GM18520 (cell line): ENCODE data around the gene NTSR2.

Source experiments
- ATAC-seq: cut with Tn5 transposase; IDR thresholded peaks from one replicate; pipeline ENCODE4 v1.9.1; 2021; ENCODE audit not compliant: unreplicated experiment

The NTSR2 gene

DNA sequence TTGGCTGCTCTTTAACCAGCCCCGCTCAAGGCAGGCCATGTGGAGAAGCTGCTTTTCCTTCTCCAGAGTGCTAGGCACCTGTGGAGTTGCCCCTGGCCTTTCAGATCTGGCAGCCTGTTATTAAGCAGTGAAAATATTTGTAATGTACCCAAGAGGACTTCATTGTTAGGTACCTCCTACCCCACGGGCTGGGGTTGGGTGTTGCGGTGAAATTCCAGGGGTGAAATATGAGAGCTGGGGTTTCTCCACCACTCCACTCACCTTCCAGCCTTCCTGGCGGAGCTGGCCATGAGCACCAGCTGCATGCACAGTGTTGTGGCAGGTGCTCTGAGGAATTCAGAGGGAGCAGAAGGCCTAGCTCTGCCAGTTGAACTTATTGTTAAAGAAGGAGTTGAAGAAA is 39.1 kb downstream of the NTSR2 start:
- no peak for ATAC-seq

GRCh38 chr2:11629851-11630250 is 40.1 kb downstream of the NTSR2 start:
- no peak for ATAC-seq

GRCh38 chr2:11629215-11629614 is 40.8 kb downstream of the NTSR2 start:
- ATAC-seq, result no peak

GRCh38 chr2:11628675-11629074 is 41.3 kb downstream of the NTSR2 start:
- no peak for ATAC-seq

DNA sequence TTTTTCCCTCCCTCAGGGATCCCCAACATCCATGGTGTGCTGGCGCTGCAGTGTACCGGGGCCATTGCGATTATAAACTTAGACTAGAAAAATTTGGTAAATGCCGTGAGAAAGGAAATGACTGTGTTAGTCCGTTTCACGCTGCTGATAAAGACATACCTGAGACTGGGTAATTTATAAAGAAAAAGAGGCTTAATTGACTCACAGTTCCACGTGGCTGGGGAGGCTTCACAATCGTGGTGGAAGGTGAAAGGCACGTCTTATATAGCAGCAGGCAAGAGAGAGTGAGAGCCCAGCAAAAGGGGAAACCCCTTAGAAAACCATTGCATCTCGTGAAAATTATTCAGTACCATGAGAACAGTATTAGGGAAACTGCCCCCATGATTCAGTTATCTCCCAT is 44.3 kb downstream of the NTSR2 start:
- no peak for ATAC-seq

GRCh38 chr2:11624893-11625292 is 45.1 kb downstream of the NTSR2 start:
- ATAC-seq, result no peak

DNA sequence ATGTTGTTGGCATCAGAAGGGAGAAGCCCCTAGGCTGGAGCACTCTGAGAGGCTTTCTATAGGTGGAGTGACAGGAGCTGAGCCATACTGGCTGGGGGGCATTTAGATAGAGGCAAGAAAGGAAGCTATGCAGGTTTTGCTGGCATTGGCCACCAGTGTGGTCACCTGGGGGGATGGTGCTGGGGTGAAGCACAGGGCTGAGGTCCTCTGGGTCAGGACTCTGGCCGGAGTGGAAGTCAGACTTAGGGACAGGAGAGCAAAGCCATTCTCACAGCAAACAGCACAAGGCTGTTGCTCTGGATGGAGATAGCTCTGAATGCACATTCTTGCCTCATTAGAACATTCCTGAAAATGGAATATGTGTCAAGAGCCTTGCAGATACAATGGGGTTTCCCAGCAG is 47.4 kb downstream of the NTSR2 start:
- no peak for ATAC-seq

DNA sequence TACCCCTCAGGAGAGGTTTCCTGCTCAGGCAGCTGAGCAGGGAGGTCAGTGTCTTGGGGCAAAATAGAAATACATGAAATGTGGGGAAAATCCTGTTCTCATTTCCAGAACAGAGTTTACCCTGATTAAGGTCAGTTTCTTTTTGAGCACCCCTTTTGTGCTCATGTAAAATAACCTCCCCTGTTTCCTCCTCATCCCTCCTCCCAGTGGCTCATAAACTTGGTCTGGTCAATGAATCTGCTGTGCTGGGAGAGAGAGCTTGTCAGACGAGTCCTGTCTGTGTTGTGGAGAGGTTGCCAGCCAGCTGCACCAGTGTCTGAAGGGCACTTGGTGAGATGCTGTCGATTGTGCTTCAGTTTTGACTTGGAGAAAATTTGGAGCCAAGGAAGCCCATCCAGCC is 48.6 kb downstream of the NTSR2 start:
- no peak for ATAC-seq

DNA sequence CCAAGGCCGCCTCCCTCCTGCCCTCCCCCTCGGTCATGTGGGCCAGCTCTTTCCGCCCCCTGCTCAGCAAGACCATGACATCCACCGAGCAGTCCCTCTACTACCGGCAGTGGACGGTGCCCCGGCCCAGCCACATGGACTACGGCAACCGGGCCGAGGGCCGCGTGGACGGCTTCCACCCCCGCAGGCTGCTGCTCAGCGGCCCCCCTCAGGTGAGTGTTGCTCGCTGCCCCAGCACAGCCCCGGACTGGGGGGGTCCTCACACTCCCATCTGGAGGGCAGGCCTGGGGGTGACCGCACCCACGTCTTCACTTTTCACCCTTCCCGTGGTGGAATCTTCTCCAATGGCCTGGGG is 51.3 kb downstream of the NTSR2 start:
- ATAC-seq, result no peak

DNA sequence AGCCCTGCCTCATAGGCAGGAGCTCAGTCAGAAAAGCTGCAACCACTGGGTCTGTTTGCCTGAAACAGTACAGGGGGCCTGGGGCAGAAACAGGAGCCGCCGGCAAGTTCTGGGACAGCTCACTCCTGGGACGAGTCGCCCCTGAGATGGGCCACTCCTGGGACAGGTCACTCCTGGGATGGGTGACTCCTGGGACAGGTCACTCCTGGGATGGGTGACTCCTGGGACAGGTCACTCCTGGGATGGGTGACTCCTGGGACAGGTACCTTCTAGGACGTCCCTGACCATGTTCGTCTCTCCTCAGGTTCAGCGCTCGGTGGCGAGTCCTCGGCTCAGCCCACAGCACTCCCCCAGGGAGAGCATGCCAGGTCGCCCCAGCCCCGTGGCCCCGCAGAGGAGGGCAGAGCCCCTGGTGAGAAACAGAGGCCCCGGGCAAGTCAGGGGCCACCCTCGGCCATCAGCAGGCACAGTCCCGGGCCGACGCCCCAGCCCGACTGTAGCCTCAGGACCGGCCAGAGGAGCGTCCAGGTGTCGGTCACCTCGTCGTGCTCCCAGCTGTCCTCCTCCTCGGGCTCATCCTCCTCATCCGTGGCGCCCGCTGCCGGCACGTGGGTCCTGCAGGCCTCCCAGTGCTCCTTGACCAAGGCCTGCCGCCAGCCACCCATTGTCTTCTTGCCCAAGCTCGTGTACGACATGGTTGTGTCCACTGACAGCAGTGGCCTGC is 51.8 kb downstream of the NTSR2 start:
- no peak for ATAC-seq

DNA sequence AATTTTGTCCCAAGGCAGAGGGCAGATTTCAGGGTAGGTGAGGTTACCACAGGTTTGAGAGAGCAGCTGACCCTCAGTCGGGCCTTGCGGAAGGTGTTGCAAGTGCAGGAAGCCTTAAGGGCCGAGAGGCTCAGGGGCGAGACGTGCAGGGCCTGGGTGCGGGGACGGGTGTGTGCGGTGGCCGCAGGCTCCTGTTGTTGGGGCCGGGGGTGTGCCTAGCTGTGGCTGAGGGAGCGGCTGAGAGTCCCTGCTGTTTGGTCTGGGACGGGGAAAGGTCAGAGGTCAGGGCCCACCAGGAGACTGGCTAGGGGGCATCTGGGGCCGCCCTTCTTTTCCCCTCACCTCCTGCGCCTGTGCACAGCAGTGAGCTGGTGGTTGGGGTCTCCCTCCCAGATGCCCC is 52.5 kb downstream of the NTSR2 start:
- no peak for ATAC-seq

- no peak for ATAC-seq
Observed at GRCh38 chr2:11616851-11617415, 53.1 kb downstream of the NTSR2 start.

GRCh38 chr2:11616097-11616687 is 53.8 kb downstream of the NTSR2 start:
- ATAC-seq, result no peak

DNA sequence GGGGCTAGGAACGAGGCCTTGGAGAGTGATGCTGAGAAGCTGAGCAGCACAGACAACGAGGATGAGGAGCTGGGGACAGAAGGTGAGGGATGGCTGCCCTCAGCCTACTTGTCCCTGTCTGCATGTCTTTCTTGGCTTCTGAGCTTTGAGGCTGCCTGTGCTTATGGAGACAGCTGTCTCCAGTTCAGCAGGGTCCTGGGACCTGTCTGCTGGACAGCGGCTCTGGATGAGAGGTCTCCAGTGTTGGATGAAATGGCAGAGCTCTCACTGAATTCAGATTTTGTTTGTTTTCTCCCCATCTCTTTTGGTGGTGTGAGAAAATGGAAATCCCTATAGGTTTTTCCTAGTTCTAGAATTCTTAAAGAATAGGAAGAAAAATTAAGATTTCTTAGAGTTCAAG is 54.8 kb downstream of the NTSR2 start:
- no peak for ATAC-seq

DNA sequence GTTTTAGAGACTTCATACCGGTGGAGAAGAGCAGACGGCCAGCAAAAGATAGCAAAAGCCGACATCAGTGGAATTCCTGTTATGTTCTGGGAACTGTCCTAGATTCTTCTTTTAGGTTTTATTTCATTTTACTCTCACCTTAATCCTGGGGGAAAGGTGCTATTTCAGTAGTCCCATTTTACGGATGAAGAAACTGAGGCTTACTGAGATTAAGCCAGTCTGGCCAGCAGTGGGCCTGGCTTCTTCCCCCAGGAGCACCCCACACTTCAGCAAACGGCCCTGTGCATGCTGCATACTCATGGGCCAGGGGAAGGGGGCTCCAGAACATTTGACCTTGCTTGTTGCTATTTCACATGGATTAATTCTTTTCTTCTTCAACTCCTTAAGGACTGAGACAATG is 56.7 kb downstream of the NTSR2 start:
- no peak for ATAC-seq

DNA sequence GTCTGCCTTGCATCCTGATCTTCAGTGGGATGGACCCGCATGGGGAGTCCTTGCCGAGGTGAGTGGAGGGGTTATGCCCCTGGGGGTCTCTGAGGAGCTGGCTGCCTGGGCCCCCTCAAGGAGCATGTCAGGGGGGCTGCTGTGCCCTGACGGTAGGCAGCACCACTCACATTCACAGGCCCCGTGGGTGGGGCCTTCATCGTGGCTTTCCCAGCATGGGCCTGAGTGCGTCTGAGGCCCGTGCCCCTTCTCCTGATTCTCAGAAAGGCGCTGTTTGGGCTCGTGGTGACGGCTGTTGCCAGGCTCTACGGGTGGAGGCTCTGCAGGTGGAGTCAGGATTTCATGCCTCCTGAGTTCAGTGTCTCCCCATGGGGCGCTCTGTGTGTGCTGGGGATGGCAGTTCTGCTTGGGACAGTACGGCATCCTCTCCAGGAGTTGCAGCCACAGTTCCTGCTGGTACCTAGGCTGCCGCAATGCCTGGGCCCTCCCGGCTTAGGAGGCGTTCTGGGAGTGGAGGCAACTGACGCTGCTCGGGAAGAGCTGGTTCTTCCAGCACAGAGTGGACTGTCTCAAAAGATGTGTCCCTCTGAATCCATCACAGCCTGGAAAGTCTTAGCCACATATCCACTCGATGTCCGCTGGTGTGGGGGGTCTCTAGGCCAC is 57.3 kb downstream of the NTSR2 start:
- ATAC-seq, result no peak

- ATAC-seq, result no peak
Observed at GRCh38 chr2:11611251-11611650, 58.7 kb downstream of the NTSR2 start.

DNA sequence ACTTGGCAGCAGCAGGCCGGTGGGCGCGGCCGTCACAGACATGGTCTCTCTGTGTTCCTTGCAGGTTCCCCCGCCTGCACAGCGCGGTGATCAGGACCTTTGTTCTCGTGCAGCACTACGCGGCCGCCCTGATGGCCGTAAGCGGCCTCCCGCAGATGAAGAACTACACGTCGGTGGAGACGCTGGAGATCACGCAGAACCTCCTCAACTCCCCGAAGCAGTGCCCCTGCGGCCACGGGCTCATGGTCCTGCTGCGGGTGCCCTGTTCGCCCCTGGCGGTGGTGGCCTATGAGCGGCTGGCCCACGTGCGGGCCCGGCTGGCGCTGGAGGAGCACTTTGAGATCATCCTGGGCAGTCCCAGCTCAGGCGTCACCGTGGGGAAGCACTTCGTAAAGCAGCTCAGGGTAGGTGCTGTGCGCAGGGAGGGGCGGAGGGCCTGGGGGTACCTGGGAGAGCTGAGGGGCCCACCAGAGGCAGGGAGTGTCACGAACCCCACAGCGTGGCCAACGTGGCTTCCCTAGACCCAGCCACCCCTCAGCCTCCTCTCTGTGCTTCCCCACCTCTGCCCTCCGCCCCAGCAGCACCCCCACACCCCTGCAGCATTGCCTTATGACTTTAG is 59.3 kb downstream of the NTSR2 start:
- ATAC-seq, result no peak
